ENCODE results near the gene LTV1.
"Not testable (repeated sequence)": the region's sequence is repeated elsewhere in the genome, so short reads cannot be mapped to it uniquely, and the experiment has no call there.

The LTV1 gene

DNA sequence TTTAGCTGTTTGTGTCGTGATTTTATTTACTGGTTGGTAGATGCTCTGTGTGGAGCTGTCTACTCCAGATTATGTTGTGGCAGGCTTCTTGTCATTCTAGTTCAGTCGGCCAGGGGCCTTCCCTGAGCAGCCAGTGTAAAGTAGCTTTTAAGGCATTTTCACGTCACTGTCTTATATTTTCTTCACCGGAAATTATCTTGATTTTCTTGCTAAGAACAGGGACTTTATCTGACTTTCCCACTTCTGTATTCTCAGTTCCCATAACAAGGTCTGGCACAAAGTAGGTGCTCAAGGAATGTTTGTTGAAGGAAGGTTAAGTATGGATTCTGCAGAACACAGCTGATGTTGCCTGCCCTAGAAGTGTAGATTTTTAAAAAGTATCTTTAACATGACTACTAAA is 868 bp downstream of the LTV1 start:
- no peak for DNase-seq

DNA sequence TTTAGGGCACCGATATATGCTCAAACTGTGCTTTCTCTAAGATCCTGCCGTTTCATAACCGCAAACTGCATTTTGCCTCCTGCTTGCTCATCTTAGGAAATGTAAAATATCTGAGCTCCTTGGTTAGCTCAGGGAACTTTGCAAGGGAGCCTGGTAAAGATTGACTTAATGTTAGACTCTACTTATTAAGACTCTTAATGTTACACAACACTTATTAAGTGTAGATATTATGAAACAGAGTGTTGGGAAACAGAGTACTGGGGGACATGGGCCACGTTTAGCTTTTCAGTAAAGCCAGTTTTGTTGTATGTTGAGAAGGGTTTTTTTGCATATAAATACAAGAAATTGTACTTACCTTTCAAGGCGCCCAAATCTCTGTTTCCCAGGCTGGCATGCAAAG is 1.9 kb downstream of the LTV1 start:
- DNase-seq, result no peak

DNA sequence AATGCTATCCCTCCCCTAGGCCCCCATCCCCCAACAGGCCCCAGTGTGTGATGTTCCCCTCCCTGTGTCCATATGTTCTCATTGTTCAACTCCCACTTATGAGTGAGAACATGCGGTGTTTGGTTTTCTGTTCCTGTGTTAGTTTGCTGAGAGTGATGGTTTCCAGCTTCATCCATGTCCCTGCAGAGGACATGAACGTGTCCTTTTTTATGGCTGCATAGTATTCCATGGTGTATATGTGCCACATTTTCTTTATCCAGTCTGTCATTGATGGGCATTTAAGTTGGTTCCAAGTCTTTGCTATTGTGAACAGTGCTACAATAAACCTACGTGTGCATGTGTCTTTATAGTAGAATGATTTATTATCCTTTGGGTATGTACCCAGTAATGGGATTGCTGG is 8.6 kb downstream of the LTV1 start:
- DNase-seq, result not testable (repeated sequence)

DNA sequence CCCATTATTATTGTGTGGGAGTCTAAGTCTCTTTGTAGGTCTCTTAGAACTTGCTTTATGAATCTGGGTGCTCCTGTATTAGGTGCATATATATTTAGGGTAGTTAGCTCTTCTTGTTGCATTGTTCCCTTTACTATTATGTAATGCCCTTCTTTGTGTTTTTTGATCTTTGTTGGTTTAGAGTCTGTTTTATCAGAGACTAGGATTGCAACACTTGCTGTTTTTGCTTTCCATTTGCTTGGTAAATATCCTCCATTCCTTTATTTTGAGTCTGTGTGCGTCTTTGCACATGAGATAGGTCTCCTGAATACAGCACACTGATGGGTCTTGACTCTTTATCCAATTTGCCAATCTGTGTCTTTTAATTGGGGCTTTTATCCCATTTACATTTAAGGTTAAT is 11.9 kb downstream of the LTV1 start:
- not testable (repeated sequence) for DNase-seq

DNA sequence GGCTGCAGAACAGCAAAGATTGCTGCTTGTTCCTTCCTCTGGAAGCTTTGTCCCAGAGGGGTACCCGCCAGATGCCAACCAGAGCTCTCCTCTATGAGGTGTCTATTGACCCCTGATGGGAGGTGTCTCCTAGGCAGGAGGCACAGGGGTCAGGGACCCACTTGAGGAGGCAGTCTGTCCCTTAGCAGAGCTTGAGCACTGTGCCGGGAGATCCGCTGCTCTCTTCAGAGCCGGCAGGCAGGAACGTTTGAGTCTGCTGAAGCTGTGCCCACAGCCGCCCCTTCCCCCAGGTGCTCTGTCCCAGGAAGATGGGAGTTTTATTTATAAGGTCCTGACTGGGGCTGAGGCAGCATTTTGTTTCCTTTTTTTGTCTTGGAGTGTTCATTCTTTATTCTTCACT is 13.6 kb downstream of the LTV1 start:
- DNase-seq, result not testable (repeated sequence)

GRCh38 chr6:143857651-143858050 is 14.5 kb downstream of the LTV1 start:
- no peak for DNase-seq

DNA sequence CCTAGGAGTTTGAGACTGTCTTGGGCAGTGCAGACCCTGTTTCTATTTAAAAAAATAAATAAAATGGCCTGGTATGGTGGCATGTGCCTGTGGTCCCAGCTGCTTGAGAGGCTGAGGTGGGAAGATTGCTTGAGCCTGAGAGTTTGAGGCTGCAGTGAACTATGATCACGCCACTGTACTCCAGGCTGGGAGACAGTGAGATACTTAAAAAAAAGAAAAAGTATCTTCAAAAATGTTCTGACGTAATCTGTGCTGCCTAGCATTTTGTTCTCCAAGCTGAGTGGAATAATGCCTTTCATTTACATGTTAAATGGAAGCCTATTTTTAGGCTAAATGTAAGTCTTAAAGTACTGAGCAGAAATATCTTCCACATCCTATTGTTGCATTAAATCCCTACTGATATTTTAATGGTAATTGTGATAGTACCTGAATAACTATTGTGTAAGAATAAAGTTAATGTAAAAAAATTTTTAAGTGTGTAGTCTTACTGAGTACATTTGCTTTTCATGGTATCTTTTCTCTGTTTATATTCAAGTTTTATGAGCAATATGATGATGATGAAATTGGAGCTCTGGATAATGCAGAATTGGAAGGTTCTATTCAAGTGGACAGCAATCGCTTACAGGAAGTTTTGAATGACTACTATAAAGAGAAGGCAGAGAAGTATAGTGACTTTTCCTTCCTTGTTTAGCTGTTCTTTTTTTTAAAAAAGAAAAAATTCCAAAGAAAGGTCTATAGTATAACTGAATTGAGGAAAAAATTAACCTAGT is 16.9 kb downstream of the LTV1 start:
- DNase-seq, result no peak

GRCh38 chr6:143863771-143864170 is 20.6 kb downstream of the LTV1 start:
- DNase-seq, result no peak

- no peak for DNase-seq
Observed at GRCh38 chr6:143864234-143864633, 21.1 kb downstream of the LTV1 start, which contains the start of gene ZC2HC1B. Gene ZC2HC1B (plus strand): TSS chr6:143864474. CDS start chr6:143864540, 66 bp downstream.

DNA sequence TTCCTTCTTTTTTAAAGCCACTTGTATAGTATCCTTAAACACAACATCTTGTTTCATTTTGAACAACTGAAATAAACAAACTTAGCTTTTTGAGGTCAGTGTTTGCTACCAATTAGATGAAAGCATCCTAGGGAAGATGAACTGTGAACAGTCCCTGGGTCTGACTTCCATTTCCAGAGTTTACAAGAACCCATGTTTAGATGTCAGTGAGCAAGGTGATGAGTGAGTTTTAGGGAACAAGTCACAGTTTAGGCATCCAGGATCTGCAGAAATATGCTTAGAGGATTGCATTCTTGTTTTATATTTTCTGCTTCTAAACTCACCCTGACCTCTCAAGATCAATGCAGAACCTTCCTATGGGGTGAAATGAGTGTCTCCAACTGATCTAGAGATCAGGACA is 24.1 kb downstream of the LTV1 start:
- no peak for DNase-seq

GRCh38 chr6:143868808-143869207 is 25.7 kb downstream of the LTV1 start:
- DNase-seq, result not testable (repeated sequence)

DNA sequence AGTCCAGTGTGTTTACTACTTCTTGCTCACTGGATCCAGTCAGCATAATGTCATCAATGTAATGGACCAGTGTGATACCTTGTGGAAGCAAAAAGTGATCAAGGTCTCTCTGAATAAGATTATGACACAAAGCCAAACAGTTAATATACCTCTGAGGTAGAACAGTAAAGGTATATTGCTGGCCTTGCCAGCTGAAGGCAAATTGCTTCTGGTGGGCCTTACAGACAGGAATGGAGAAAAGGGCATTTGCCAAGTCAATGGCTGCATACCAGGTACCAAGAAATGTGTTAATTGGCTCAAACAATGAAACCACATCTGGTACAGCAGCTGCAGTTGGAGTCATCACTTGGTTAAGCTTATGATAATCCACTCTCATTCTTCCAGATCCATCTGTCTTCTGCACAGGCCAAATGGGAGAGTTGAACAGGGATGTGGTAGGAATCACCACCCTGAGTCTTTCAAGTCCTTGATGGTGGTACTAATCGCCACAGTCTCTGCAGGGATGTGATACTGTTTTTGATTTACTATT is 28.1 kb downstream of the LTV1 start:
- DNase-seq, result not testable (repeated sequence)

GRCh38 chr6:143872201-143872600 is 29.1 kb downstream of the LTV1 start:
- DNase-seq, result peak in 1 of 2 donors; percentile 5

- DNase-seq, result not testable (repeated sequence)
Observed at GRCh38 chr6:143873600-143873999, 30.5 kb downstream of the LTV1 start.

GRCh38 chr6:143874503-143874902 is 31.4 kb downstream of the LTV1 start:
- DNase-seq, result not testable (repeated sequence)

- DNase-seq, result no peak
Observed at GRCh38 chr6:143877584-143878271, 34.6 kb downstream of the LTV1 start.

GRCh38 chr6:143878272-143878760 is 35.2 kb downstream of the LTV1 start:
- no peak for DNase-seq

- no peak for DNase-seq
Observed at GRCh38 chr6:143880412-143880811, 37.3 kb downstream of the LTV1 start.

DNA sequence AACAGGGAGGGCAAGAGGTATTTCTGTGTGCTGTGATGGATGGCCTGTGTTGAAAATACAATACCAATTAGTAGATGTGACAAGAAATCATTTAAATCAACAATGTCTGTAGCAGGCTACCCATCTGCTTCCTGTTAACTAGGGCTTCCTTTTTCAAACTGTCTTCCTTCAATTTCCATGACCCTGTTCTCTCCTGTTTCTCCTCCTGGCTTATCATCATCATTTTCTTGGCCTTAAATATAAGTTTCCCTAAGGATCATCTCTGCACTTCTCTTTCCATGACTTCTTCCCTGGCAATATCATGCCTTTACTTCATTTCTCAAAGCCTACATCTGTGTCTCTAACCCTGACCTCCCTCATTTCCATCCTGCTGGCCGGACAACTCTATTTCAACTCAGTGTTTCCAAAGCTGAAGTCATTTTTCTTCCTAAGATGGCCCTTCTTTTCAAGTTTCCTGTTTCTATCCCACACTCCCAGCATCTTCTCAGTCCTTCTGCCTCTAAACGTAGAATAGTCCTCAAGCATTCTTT is 39.3 kb downstream of the LTV1 start:
- DNase-seq, result no peak

DNA sequence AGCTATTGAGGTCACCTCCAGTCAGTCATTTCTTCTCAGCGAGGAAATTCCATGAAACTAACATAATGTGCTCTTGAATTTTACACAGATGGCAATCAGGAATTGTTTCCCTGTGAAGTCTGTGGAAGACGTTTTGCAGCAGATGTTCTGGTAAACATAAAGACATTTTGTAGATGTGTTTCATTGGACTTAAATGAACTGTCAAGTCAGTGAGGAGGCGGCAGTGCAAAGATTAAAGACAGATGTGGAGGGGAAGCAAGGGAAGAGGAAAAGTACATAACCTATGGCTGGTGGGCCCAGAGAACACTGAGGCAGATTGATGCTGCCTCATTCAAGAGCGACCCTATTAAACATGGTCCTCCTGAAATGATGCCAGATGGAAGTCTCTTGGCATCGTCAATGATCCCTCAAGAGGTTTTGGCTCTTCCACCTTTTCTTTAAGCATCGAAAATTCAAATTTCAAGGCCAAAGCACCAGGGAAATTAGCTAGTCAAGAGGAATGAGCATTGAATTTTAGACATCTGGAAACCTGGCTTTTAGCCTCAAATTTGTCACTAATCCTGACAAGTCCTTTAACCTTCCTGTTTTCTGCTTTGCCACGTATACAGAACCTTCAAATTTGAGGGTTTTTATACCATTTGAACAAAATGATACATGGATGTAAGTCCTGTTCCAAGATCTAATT is 41.2 kb downstream of the LTV1 start:
- DNase-seq, result no peak

GRCh38 chr6:143885116-143885515 is 42.0 kb downstream of the LTV1 start:
- DNase-seq, result no peak

- DNase-seq, result no peak
Observed at GRCh38 chr6:143894655-143895054, 51.5 kb downstream of the LTV1 start.
